ENCODE data around the gene ATOSB. TPM values are rescaled to one million over a fixed set of nuclear protein-coding genes. Genes with fewer than 3 reads are reported as not detected.

The ATOSB gene
- total and polyA plus RNA-seq, 9 donors, result 6.4 to 12.5 (median 11.2) TPM

DNA sequence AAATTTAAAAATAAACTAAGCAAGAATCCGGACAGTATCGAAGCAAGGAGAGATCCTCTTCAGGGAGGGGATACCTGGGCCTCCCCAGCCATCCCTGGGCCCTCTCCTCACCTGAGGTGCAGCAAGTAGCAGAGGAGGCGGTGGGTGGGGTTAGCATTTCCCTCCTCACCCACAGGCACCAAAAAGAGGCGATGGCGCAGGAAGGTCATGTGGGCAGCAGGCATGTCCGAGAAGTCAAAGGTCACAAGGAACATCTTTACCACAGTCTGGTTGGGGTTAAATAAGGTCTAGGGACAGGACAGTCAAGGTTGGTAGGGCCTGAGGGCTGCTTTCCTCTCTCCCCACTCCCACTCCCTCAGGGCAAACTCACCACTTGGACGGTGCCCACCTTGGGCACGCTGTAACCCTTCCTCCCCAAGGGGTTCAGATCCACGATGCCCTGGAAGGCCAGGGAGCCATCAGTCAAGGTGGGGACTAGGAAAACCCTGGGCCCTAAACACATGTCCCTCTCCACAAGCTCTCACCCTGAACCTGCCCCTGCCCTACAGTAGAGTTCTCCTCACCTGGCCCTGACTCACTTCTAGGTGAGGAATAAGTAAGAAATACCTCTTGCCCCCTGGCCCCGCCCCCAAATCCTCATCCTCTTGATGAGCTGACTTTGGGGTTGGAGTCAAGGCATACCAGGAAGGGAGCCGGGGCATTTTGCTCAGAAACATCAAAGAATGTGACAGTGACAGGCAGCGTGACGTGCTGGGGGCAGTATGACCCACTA, 9.9 kb downstream of the ATOSB start:
- DNase-seq, result no peak
- Histone ChIP-seq H3K36me3 (ENCODE audit: control insufficient read depth, insufficient read depth, low read length) (peaks cover 64% of the 10 kb centered on the region), H3K4me3 (ENCODE audit: low read length) (no peak overlapping the region), H3K9me3 (replicated peaks; ENCODE audit: control insufficient read depth, low read depth, low read length) (no peaks in the 10 kb centered on the region), H3K27ac (ENCODE audit: low read length) (no peak overlapping the region), H3K4me1 (ENCODE audit: control insufficient read depth, insufficient read depth, low read length) (peaks cover 27% of the 10 kb centered on the region), H3K27me3 (ENCODE audit: control insufficient read depth, insufficient read depth, low read length) (no peaks in the 10 kb centered on the region)
- WGBS (ENCODE audit: insufficient coverage), result 91% methylated on average over 5 of the region's 13 CpGs

DNA sequence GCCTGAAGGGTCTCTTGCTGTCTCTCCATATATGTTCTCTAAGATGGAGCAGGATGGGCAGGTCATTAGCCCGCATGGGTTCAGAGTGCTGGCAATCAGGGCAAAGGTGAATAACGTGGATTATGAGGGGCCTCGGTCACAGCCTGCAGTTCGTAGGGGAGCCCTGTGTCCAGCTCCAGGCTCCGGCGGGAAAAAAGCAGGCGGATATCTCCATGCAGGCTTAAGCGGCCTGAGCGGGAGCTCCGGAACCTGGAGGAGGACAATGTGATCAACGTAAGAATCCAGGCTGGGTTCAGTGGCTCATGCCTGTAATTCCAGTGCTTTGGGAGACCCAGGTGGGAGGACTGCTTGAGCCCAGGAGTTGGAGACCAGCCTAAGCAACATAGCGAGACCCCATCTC, 10.5 kb downstream of the ATOSB start:
- Histone ChIP-seq H3K9me3 (replicated peaks; ENCODE audit: control insufficient read depth, low read depth, low read length) (no peaks in the 10 kb centered on the region), H3K27me3 (ENCODE audit: control insufficient read depth, insufficient read depth, low read length) (no peaks in the 10 kb centered on the region), H3K4me1 (ENCODE audit: control insufficient read depth, insufficient read depth, low read length) (peaks cover 21% of the 10 kb centered on the region), H3K27ac (ENCODE audit: low read length) (no peak overlapping the region), H3K36me3 (ENCODE audit: control insufficient read depth, insufficient read depth, low read length) (peaks cover 70% of the 10 kb centered on the region), H3K4me3 (ENCODE audit: low read length) (no peak overlapping the region)
- WGBS (ENCODE audit: insufficient coverage), result 85% methylated on average over 8 of the region's 12 CpGs
- DNase-seq, result no peak

DNA sequence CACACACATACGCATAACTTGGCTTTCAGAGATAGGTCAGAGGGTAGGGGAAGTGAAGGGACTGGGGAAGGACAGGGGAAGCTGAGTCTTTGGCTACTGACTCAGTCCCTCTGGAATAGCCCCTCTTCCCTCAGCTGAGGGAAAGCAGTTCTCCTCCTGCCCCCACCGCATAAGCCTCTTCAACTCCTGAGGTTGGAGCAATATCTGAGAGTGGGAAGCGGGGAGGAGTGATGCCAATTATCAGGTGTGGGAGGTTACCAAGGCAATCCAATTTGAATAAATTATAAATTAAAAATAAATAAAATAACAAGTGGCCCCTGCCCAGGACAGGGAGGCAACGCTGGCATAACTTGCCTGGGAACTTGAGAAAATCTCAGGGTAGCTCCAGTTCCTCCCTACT, 11.1 kb downstream of the ATOSB start:
- Histone ChIP-seq H3K27me3 (ENCODE audit: control insufficient read depth, insufficient read depth, low read length) (no peaks in the 10 kb centered on the region), H3K4me1 (ENCODE audit: control insufficient read depth, insufficient read depth, low read length) (peaks cover 19% of the 10 kb centered on the region), H3K4me3 (ENCODE audit: low read length) (no peak overlapping the region), H3K9me3 (replicated peaks; ENCODE audit: control insufficient read depth, low read depth, low read length) (no peaks in the 10 kb centered on the region), H3K27ac (ENCODE audit: low read length) (no peak overlapping the region), H3K36me3 (ENCODE audit: control insufficient read depth, insufficient read depth, low read length) (peaks cover 75% of the 10 kb centered on the region)
- WGBS (ENCODE audit: insufficient coverage), result no CpG with 5 or more reads among the region's 4 CpGs
- DNase-seq, result no peak

DNA sequence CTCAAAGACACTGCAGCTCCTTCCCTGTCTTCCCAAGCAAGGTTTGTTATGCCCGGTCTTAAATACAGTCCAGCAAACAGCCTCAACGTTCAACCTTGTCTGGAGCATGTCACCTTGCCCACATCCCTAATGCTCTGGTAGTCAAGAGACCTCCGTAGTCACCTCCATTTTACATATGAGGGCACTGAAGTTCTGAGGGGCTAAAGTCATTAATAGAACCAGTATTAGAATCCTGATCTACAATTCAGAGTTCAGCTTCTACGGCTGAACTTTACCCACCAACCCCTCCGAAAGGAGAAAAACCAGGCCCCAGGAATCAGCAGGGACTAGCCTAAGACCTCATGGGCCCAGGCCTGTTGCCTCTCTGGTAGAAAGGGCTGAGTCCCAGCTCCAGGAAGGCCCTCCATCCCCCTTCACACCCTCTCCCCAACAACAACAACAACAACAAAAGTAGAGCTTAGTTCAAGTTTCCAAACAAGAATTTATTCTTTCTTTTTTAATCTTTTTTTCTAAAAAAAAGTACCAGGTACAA, 11.9 kb downstream of the ATOSB start:
- Histone ChIP-seq H3K36me3 (ENCODE audit: control insufficient read depth, insufficient read depth, low read length) (peaks cover 73% of the 10 kb centered on the region), H3K27me3 (ENCODE audit: control insufficient read depth, insufficient read depth, low read length) (no peaks in the 10 kb centered on the region), H3K4me3 (ENCODE audit: low read length) (peak overlapping the region; percentile 80), H3K4me1 (ENCODE audit: control insufficient read depth, insufficient read depth, low read length) (peaks cover 19% of the 10 kb centered on the region), H3K9me3 (replicated peaks; ENCODE audit: control insufficient read depth, low read depth, low read length) (no peaks in the 10 kb centered on the region), H3K27ac (ENCODE audit: low read length) (peak overlapping the region; percentile 77)
- 10% methylated on average over 2 of the region's 5 CpGs for WGBS (ENCODE audit: insufficient coverage)
- no peak for DNase-seq

DNA sequence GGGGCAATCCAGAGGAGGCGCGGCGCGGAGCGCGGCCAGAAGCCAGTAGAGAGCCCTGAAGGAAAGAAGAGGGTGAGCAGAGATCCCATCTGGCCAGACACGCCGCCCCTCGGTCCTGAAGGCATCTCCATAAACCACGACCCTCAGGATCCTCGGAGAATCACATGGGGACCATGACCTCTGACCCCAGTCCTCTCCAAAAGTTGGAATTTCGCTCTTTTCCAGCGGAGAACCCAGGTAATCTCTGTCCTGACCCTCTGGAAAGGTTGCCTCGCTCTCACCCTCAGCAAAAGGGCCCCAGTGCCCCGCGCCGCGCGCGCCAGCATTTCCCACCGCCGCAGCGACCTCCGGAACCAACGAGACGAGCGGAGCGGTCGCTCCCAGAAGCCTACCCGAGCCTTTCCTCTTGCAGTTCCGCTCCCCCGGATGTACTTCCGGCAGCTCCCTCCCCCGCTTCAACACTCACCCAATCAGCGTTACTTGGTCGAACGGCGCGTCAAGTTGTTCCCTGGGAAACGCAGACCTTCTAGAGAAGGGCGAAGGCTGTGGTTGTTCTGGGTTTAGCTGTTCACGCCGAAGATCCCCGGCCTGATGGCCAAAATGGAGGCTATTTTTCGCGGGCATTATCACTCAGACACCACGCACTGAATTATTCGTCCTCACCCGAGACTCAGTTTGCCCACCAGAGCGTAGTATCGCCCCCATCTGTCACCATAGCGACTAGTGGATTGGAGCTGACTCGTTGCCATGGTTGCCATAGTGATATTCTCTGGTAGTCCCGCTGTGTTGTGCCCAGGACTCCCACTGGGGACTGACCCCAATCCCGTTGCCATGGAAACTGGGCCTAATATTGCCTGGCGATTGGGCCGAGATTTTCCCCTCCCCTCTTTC, 12.6 kb downstream of the ATOSB start, which contains the start of gene STOML2:
STOML2 (minus strand) TSS at position 363 of the 891 bp plus-strand sequence; CDS start at position 326, 37 bp downstream.
- Histone ChIP-seq H3K4me1 (ENCODE audit: control insufficient read depth, insufficient read depth, low read length) (peaks cover 19% of the 10 kb centered on the region), H3K4me3 (ENCODE audit: low read length) (peak within 1 kb of the TSS; percentile 80), H3K36me3 (ENCODE audit: control insufficient read depth, insufficient read depth, low read length) (peaks cover 66% of the 10 kb centered on the region), H3K27me3 (ENCODE audit: control insufficient read depth, insufficient read depth, low read length) (no peaks in the 10 kb centered on the region), H3K27ac (ENCODE audit: low read length) (peak within 1 kb of the TSS; percentile 77), H3K9me3 (replicated peaks; ENCODE audit: control insufficient read depth, low read depth, low read length) (no peaks in the 10 kb centered on the region)
- under 1% methylated on average over 49 of the region's 57 CpGs for WGBS (ENCODE audit: insufficient coverage)
- peak; percentile 99 for DNase-seq

DNA sequence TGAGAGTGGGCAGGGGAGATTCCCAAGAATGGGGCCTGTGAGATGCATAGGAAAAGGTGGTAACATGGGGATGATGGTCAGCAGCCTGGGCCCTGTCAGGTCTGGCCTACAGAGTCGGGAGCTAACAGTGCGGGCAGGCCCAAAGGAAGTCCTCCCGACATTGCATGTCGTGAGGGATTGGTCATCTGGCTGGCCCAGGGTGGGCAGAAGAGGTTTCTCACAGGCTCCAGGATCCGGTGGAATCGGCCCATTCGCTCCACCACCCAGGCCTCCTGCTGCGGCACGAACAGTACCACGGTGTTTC, 13.2 kb downstream of the ATOSB start:
- H3K27me3 ChIP-seq (ENCODE audit: control insufficient read depth, insufficient read depth, low read length), result no peaks in the 10 kb centered on the region
- H3K36me3 ChIP-seq (ENCODE audit: control insufficient read depth, insufficient read depth, low read length), result peaks cover 60% of the 10 kb centered on the region
- peak overlapping the region; percentile 77 for H3K27ac ChIP-seq (ENCODE audit: low read length)
- H3K9me3 ChIP-seq (replicated peaks; ENCODE audit: control insufficient read depth, low read depth, low read length), result no peaks in the 10 kb centered on the region
- H3K4me3 ChIP-seq (ENCODE audit: low read length), result peak overlapping the region; percentile 80
- 3% methylated on average over 10 of the region's 10 CpGs for WGBS (ENCODE audit: insufficient coverage)
- H3K4me1 ChIP-seq (ENCODE audit: control insufficient read depth, insufficient read depth, low read length), result peaks cover 19% of the 10 kb centered on the region
- DNase-seq, result no peak

DNA sequence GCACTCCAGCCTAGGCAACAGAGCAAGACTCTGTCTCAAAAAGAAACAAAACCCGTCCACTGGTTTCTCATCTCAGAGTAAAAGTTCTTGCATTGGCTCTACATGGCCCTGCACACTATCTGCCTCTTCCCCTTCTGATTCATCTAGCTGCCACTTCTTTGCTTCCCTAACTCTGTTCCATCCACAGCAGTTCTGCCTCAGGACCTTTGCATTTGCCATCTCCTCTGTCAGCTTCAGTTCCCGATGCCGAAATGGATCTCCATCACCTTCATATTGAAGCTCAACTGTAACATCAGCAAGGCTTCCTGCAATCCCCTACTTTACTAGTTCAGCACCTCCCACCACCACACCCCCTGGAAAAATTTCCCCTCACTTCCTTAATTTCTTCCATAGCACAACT, 18.1 kb downstream of the ATOSB start:
- Histone ChIP-seq H3K4me3 (ENCODE audit: low read length) (no peak overlapping the region), H3K27ac (ENCODE audit: low read length) (no peak overlapping the region), H3K27me3 (ENCODE audit: control insufficient read depth, insufficient read depth, low read length) (no peaks in the 10 kb centered on the region), H3K36me3 (ENCODE audit: control insufficient read depth, insufficient read depth, low read length) (peaks cover 52% of the 10 kb centered on the region), H3K4me1 (ENCODE audit: control insufficient read depth, insufficient read depth, low read length) (peaks cover 19% of the 10 kb centered on the region), H3K9me3 (replicated peaks; ENCODE audit: control insufficient read depth, low read depth, low read length) (no peaks in the 10 kb centered on the region)
- no peak for DNase-seq
- WGBS (ENCODE audit: insufficient coverage), result 92% methylated on average over 3 of the region's 3 CpGs

DNA sequence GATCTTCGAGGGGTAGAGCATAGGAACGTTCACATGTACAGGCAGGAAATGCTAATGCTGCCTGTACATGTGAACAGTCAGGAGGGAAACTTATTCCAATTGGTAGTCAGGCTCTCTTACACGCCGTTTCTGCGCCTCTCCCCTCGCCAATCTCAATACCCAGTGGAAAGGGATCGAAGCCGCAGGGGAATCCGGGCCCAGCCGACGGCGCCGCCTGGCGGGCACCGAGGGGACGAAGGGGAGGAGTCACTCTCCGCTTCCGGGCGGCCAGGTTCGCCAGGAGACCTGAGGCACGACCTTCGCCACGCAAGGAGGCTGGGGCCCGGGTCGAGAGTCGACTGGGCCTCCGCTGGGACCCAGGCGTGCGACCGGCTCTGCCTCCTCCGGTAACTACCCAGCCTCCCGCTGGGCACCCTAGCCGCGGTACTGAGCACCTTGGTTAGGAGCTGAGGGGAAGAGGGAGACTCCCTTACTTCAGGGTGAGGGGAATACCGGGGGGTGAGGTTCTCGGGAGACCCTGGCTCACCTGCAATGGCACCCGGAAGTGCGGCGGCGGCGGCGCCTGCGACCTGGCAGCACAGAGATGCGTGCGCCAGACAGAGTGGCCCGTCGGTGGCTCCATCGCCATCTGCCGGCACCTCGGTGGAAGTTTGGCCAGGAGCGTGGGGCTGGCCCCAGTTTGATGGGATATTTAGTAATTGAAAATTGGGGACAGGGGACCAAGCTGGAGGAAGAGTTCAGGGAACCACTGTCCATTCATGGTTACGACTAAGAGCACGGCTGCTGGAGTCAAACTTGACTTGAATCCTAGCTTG, 19.4 kb downstream of the ATOSB start, which contains the start of gene PIGO:
PIGO (minus strand) TSS at position 557 of the 815 bp plus-strand sequence. CDS start 1,026 bp downstream, outside the sequence.
- peak; percentile 90 for DNase-seq
- Histone ChIP-seq H3K36me3 (ENCODE audit: control insufficient read depth, insufficient read depth, low read length) (peaks cover 54% of the 10 kb centered on the region), H3K9me3 (replicated peaks; ENCODE audit: control insufficient read depth, low read depth, low read length) (no peaks in the 10 kb centered on the region), H3K27me3 (ENCODE audit: control insufficient read depth, insufficient read depth, low read length) (no peaks in the 10 kb centered on the region), H3K27ac (ENCODE audit: low read length) (peak within 1 kb of the TSS; percentile 88), H3K4me1 (ENCODE audit: control insufficient read depth, insufficient read depth, low read length) (peaks cover 11% of the 10 kb centered on the region), H3K4me3 (ENCODE audit: low read length) (peak within 1 kb of the TSS; percentile 91)
- under 1% methylated on average over 37 of the region's 53 CpGs for WGBS (ENCODE audit: insufficient coverage)

DNA sequence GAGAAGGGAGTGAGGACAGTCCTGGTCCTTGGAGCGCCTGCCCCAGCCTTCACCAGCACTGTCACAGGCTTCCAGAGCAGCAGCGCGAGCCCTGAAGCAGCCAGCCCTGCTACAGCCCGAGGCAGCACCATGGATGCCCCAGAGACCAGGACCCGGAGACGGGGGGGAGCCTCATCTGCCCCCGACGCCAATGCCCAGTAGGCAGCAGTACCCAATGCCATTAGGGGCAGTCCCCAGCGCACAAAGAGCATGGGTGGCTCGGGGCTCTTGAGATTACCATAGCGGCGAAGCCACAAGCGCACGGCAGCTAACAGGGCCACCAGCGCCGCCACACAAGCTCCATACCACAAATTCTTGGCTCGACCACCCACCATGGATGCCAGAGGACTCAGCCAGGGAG, 24.1 kb downstream of the ATOSB start:
- H3K36me3 ChIP-seq (ENCODE audit: control insufficient read depth, insufficient read depth, low read length), result peaks cover 78% of the 10 kb centered on the region
- no peak for DNase-seq
- no peak overlapping the region for H3K4me3 ChIP-seq (ENCODE audit: low read length)
- H3K27ac ChIP-seq (ENCODE audit: low read length), result no peak overlapping the region
- WGBS (ENCODE audit: insufficient coverage), result 96% methylated on average over 13 of the region's 17 CpGs
- H3K4me1 ChIP-seq (ENCODE audit: control insufficient read depth, insufficient read depth, low read length), result peaks cover 9% of the 10 kb centered on the region
- no peaks in the 10 kb centered on the region for H3K27me3 ChIP-seq (ENCODE audit: control insufficient read depth, insufficient read depth, low read length)
- no peaks in the 10 kb centered on the region for H3K9me3 ChIP-seq (replicated peaks; ENCODE audit: control insufficient read depth, low read depth, low read length)
